MV-4-11 (cell line): ENCODE measurements around the gene IL7R.
"Not testable (repeated sequence)": the region's sequence is repeated elsewhere in the genome, so short reads cannot be mapped to it uniquely, and the experiment has no call there.

Experiments used
- DNase-seq: peaks from one replicate; lab custom pipeline; 2025; lab: John Stamatoyannopoulos, UW

IL7R gene

DNA sequence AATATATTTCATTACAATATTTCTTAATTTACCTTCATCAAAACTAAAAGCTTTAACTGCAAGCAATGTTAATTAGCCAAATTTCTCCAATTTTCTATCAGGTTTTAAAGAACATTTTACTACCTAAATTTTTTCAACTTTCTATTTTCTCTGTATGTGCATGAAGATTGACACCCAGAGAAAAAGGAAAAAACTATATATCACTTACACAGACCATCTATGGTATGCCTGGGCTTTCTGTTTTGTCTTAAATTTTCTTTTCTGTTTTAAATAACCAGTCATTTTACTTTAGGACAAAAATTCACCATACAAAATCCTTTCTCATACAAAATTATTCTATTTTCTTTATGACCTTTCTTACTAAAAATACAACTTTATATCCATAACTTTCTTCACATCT, 13.8 kb upstream of the IL7R start:
- DNase-seq, result no peak

DNA sequence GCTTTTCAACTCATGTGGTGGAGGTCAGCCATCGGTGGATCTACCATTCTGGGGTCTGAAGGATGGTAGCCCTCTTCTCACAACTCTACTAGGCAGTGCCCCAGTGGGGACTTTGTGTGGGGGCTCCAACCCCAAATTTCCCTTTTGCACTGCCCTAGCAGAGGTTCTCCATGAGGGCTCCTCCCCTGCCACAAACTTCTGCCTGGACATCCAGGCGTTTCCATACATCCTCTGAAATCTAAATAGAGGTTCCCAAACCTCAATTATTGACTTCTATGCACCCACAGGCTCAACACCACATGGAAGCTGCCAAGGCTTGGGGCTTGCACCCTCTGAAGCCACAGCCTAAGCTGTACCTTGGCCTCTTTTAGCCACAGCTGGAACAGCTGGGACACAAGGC, 11.2 kb upstream of the IL7R start:
- DNase-seq, result not testable (repeated sequence)

DNA sequence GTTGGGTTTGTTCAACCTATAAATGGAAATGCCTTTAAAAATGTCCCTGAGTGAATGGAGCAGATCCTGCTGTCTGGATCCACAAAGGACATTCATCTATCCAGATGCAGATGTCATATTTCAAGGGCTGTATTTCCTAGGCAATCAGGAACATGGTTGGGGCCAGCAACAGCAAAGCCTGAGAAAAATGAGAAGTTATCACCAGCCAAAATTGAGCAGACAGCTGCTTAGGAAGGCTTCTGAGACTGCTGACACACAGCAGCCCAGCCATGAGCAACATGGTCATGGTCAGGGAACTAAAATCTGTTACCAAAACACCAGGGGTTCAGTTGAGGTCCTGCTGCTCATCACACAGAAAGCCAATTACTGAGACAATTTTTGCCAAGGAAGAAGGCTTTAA, 9.2 kb upstream of the IL7R start:
- DNase-seq, result no peak

DNA sequence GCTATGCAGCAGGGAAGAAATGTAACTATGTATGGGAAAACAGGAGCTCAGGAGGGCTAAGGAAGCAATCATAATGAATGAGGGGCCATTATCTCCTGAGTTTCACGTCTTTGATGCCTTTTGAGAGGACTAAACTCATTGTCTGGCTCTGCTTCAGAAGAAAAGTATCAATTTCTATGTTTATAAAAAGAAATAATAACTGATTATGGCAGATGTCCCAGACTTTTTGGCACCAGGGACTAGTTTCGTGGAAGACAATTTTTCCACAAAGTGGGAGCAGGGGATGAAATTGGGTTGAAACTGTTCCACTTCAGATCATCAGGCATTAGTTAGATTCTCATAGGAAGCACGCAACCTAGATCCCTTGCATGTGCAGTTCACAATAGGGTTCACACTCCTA, 8.7 kb upstream of the IL7R start:
- no peak for DNase-seq

DNA sequence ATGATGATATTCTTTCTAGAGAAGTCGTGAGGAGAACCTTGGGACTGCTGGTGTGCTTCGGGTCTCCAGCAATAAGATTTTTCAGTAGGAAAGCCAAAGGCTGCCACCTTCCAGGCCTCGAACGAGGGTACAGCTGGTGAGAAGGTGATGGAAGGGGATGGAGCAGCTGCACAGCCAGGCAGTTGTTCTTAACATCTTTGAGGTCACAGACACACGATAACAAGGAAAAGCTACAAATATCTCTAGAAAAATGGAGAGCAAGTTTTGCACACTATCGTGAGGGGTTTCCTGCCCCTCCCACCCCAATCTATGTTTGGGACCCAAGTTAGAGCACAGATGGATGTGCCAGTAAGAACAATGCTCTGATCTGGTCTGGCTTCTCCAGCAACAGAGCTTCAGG, 6.8 kb upstream of the IL7R start:
- DNase-seq, result no peak

DNA sequence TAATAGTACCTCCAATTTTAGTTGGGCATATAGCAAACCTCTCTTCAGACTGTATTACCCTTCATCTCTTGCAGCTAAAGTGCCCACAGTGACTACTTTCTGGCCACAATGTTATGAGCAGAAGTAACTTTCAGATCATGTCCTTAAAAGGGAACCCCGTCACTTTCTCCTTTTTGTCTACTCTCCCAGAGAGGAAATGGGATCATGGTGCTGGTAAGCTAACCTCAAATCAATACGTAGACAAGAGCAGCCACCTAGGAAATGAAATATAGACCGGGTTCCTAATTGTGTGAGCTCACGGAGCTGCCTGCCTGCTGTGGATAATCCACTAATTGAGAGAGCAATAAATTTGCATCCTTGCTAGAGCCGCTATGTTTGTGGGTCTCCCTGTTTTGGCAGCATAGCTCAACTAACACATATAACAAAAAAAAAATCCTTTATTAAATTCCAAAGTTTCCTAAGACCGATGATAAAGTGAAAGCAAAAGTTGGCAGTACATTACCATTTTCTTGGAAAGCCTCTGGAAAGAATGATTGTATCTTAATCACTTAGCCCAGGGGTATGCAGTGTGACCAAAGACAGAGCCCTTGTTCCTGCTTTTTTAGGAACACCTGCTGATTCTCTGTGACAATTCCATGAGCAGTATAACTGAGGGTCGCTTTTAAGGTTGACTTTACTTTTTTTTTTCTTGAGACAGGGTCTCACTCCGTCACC, 5.6 kb upstream of the IL7R start:
- peak; percentile 82 for DNase-seq

DNA sequence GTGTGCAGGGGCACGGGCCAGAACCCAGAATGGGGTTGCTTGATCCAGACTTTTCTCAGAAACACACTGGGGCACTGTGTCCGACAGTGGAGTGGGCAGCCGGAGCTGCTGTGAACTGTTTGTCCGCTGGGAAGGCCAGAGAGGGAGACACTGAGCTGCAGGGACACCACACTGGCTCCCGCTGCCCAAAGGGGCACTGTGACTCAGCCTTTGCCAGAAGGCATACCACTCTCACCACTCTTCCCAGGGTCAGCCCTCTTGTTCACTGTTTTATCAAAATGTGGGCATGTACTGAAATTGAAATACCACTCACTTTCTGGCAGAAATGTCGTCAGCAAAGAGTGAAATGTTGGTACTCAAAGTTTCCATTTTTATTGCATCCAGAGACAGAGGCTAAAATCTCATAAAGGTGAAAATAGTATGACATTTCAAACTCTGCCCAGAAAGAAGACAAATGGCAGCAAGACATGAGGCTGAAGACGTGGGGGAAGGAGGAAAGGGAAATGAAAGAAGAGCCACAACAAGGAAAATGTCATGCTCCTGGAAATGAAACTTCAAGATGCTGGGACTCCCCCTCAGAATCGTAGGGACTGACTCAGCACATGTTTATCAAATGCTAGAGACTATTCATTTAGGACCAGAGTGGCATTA, 4.5 kb upstream of the IL7R start:
- DNase-seq, result peak; percentile 94

DNA sequence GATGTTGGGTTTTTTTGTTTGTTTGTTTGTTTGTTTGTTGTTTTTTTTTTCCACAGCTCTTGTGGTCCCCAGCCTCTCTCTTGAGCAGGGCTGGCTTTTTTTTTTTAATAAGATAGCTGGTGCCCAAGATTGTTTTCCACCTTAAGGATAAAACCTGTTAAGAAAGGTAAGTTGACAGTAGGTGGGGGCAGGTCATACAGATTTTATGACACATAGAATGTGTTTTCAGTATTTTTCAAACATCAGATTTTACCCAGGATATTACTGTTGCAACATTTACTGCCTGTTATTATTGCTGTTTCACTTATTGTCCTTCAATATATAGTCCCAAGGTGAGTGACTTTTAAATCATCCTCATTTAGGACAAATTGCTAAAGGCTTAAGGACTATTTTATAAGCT, 3.9 kb upstream of the IL7R start:
- no peak for DNase-seq

DNA sequence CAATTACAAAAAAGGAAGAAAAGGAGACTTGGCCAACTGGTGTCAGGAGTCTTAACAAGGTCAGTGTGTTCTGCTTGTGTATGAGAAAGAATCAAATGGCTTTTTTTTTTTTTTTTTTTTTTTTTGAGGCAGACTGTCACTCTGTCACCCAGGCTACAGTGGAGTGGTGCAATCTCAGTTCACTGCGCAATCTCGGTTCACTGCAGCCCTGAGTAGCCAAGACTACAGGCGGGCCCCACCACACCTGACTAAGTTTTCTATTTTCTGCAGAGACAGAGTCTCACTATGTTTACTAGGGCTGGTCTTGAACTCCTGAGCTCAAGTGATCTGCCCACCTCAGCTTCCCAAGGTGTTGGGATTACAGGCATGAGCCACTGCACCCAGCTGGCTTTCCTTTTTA, 3.1 kb upstream of the IL7R start:
- DNase-seq, result peak; percentile 80

DNA sequence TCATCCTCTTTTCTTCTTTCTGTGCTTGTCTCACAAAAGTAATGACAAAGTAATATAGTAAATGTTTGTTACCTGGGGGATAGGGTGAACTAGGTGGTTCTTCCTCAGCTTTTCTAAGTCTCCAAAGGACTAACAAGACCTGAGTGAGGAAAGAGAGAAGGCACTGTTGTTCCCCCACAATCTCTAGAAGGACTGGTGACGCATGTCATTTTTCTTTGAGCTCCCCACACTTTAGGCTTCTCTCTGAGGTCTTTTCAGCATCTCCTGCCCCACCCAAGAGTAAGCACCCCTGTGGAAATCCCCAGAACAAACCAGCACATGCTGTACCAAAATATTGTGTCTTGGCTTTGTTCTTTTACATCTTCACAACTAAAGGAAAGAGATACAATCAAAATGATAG, 2.4 kb upstream of the IL7R start:
- no peak for DNase-seq

DNA sequence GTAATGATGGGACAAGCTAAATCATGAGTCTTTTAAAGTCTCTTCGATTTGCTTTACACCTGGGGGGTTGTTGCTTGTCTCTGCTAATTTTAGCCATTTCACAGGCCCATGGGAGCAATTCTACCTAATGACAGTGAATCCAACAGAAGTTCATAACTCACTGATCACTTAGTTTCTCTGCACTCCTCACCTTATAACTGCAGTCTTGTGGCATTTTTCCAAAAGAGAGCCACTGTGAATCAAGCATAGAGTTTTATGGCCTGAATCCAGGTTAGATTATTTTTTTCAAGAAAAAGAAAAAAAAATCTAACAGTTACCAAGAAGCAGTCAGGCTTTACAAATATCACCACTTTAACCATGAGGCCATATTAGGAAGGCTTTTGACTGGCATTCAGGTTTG, 1.5 kb upstream of the IL7R start:
- no peak for DNase-seq

DNA sequence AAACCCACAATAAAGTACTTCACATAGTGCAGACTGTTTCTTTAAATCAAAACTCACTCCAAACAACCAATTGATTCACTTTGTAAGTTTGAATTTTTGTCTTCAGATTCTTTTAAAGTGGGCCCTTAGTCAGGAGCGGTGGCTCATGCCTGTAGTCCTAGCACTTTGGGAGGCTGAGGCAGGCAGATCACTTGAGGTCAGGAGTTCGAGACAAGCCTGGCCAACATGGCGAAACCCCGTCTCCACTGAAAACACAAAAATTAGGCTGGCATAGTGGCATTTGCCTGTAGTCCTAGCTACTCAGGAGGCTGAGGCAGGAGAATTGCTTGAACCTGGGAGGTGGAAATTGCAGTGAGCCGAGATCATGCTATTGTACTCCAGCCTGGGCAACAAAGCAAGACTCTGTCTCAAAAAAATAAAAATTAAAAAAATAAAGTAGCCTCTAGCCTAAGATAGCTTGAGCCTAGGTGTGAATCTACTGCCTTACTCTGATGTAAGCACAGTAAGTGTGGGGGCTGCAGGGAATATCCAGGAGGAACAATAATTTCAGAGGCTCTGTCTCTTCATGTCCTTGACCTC, 416 bp upstream of the IL7R start:
- not testable (repeated sequence) for DNase-seq

DNA sequence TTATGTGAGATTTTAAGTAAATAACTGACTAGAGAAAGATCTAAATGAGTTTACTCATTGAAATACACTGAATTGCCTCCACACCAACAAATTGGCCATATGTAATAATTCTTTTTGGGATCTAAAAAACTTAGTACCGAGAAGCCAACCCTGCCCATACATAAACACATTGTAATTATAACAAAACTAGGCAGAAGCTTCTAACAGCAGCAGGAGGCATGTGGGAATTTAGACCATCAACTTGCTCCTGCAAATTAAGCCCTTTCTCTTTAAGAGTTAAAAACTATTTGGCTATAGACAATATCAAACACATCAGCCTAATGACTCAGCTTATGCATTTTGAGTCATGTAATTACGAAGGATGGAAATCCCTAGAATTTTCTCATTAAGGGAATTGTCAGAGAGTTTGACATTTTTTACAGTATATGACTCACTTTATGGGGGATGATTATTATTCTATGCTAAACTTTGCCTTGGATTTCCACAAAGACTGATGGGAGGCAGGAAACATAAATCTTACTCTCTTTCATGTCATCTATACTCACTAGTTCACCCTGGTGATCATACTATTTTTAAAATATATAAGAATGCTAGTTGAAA, 1.0 kb downstream of the IL7R start:
- no peak for DNase-seq

DNA sequence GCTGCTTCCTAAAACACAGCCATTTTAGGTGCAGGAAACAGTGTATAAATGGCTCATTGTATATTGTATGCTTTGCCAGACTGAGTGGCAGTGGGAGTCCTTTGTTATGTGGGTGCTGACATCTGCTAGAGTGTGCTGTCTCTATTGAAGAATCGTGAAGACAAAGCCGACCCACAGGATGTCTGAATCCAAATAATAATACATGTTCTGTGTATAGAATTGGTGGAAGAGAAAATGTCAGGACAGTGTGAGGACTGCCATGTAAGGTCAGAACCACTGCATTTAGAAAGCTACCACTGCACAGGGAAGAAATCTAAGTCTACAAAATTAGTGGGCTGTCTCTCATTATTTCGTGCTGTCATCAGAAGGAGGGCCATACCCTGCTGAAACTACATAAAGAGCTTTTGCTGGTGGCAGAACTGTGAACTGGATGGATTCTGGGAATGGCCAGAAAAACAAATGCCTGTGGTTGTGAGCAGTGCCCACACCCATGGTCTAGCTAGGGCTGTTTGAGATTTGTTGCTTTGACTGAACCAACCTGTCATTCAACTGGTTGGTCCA, 2.5 kb downstream of the IL7R start:
- no peak for DNase-seq

DNA sequence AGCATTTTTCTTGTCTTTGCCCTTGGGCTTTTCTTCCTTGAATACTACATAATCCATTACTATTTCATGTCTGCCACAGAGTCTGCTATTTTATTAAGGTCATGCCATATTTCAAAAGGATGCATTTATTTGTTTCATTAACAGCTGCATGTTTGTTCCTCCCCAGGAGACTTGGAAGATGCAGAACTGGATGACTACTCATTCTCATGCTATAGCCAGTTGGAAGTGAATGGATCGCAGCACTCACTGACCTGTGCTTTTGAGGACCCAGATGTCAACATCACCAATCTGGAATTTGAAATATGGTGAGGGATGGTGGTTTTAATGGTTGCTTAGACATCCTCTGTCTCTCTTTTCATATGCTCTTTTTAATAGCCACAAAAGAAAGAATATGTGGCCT, 4.0 kb downstream of the IL7R start:
- no peak for DNase-seq

DNA sequence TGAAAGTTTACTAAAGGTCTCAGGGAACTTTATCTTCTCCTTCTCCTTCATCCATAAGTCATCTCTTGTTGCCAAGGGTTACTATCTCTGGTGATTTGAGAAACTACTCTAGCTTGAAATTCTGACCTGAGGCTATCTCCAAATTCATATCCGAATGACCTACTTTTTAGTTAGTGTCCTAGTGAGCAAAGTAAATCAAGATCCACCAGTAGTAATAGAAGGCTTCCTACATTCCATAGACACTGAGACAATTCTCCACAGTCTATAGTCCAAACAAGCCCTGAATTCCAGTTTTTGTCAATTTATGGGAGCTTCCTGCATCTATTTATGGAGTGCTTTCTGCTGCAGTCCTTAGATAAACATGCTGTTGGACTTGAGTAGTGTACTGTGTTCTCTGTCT, 5.0 kb downstream of the IL7R start:
- DNase-seq, result no peak

DNA sequence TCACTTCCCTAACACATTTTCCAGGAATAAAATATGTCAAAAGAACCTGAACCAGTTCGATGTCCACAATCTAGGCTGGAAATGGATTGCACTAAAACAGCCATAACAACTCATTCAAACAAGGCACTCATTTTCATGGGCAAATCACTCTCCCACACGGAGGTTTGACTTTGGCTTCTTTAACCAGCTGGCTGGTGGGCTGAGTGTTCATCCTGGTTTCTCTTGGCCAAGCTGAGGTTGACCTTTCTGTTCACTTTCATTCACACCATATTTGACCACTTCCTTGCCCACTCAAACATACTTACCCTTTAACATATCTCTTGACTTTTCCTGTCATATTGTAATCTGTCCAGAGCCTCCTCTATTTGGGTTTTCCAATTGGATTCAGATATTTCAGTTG, 5.4 kb downstream of the IL7R start:
- no peak for DNase-seq

DNA sequence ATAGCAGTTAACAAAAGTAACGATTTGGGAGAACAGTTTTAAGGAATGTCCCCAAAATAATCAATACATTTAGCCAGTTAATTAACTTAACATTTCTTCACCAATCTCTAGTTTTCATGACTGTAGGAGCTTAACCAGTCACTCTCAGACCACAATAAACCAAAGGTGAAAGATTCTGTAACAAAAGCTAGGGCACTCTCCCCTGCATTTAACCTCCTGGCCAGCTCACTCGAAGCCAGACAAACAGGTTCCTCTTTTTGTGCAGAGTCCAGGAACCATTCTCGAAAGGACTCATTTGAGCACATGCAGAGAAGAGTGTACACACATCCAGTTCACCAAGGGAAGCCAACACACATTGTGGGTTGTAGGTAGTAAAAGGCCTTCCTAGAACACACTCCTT, 6.5 kb downstream of the IL7R start:
- DNase-seq, result peak; percentile 78

DNA sequence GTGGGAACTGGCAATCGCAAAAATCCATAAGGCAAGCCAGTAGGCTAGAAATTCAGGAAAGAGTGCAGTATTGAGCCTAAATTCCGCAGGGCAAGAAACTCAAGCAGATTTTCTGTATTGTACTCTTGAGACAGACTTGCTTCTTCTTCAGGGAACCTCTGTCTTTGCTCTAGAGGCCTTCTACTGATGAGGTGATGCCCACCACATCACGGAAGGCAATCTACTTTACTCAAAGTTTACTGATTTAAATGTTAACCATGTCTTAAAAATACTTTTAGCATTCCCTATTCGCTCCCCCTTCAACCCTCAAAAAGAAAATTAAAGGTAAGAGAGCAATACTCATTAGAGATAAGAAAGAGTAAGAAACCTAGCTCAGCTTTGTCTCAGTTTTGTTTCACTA, 11.3 kb downstream of the IL7R start:
- no peak for DNase-seq

DNA sequence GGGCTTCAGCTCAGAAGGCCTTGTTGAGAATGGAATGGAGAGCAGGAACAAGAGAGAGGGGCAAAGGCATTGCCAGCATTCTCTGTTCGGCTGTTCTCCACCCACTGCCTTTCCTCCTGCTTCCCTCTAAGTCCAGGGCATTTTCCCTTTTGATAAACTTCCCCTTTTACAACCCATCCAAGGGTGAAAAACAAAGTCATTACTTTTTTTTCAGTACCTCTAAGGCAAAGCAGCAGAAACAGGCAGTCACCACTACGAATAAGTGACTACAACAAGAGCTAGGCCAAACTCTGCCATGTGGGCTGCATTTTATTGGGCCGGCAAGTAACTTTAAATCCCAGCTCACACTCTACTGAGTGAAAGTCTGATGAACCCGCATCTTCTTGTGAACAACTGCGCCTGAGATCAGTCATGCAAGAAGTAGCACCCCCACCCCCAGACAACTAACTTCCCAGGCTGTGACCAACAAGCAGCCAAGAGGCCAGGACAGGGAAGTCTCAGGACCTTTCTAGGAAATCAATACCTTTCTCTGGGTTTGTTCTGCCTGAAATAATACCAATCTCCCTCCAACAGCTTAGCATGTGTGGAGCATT, 13.1 kb downstream of the IL7R start:
- peak; percentile 22 for DNase-seq

DNA sequence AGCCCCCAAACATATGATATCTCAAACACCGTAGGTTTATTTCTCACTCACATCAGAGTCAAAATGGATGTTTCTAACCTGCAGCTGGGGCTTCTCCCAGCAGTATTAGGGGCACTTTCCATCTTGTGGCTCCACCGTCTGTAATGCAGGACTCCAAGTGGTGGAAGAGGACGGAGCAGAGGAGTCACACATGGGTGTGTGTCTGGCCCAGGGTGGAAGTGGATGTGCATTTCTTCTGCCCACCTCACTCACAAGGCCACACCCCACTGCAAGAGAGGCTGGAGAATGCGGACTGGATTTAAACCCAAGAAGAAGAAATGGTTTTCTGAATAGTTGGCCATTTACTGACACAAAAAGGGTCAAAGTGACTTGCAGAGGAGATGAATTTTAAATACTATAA, 13.9 kb downstream of the IL7R start:
- DNase-seq, result no peak

DNA sequence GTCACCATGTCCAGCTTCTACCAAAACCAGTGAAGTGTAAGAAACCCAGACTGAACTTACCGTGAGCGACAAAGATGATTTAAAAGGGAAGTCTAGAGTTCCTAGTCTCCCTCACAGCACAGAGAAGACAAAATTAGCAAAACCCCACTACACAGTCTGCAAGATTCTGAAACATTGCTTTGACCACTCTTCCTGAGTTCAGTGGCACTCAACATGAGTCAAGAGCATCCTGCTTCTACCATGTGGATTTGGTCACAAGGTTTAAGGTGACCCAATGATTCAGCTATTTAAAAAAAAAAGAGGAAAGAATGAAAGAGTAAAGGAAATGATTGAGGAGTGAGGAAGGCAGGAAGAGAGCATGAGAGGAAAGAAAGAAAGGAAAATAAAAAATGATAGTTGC, 19.8 kb downstream of the IL7R start:
- peak; percentile 68 for DNase-seq

DNA sequence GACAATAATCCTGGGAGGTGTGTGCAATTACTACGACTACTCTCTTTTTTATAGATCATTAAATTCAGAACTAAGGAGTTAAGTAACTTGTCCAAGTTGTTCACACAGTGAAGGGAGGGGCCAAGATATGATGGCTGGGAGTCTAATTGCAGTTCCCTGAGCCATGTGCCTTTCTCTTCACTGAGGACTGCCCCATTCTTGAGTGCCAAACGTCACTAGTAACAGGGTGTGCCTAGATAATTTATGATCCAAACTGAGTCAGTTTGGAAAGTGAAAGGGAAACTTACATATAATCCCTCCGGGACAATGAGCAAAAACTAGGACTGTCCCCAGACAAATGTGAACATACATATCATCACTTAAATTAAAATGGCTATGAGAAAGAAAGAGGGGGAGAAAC, 20.2 kb downstream of the IL7R start:
- peak; percentile 59 for DNase-seq
